Stomach (tissue), 9 donors: ENCODE data around the gene CHN2. TPM values are rescaled to one million over a fixed set of nuclear protein-coding genes. Genes with fewer than 3 reads are reported as not detected.

Experiments used
- DNase-seq, 2 donors: peaks; one replicate each; pipeline versions ENCODE4 v3.0.0 to v3.0.0-alpha.2; 2013 to 2019
- H3K27ac ChIP-seq, 5 donors: fragments of 200-600 bp in 4 of 5; sonication (generic) in 4 of 5; one replicate each; pipeline ENCODE4 v1.5.1; 2013 to 2019; ENCODE audit warnings: mild to moderate bottlenecking in 1 of 5, moderate library complexity in 1 of 5
- H3K27me3 ChIP-seq, 3 donors: fragments of 200-600 bp; sonication (generic); one replicate each; pipeline ENCODE4 v1.5.1; 2017 to 2019; ENCODE audit warnings: mixed run types in 1 of 3
- H3K36me3 ChIP-seq, 4 donors: fragments of 200-600 bp; sonication (generic); 1 replicate in 3 of 4; 2 replicates in 1 of 4; pipeline ENCODE4 v1.5.1; 2016 to 2019
- H3K4me1 ChIP-seq, 4 donors: fragments of 200-600 bp; sonication (generic); one replicate each; pipeline ENCODE4 v1.5.1; 2016 to 2019
- H3K4me3 ChIP-seq, 4 donors: fragments of 200-600 bp; sonication (generic) in 3 of 4; one replicate each; pipeline ENCODE4 v1.5.1; 2016 to 2019; ENCODE audit warnings: mild to moderate bottlenecking in 1 of 4
- H3K9me3 ChIP-seq, 4 donors: fragments of 200-600 bp; sonication (generic); one replicate each; pipeline ENCODE4 v1.5.1; 2016 to 2019
- CTCF ChIP-seq, 7 experiments: fragments of 450-650 bp in 4 of 7; fragments of 200-600 bp in 3 of 7; sonication (generic) in 3 of 7; IDR thresholded peaks; one replicate each; pipeline ENCODE4 v1.5.1; 2016 to 2019; ENCODE audit warnings: antibody characterized with exemption in 7 of 7, control low read depth in 2 of 7, mild to moderate bottlenecking in 1 of 7
- EP300 ChIP-seq: sonication (generic); formaldehyde crosslinking; IDR thresholded peaks from one replicate; pipeline ENCODE4 v1.6.1; 2017; ENCODE audit warnings: antibody characterized with exemption
- POLR2A ChIP-seq, 4 donors: fragments of 450-650 bp; IDR thresholded peaks; one replicate each; pipeline ENCODE4 v1.6.1; 2016; ENCODE audit warnings: antibody characterized with exemption in 4 of 4, control low read depth in 2 of 4, mild to moderate bottlenecking in 1 of 4, moderate library complexity in 1 of 4
- POLR2AphosphoS5 ChIP-seq, 3 donors: sonication (generic); formaldehyde crosslinking; IDR thresholded peaks; one replicate each; pipeline ENCODE4 v1.6.1; 2016; ENCODE audit warnings: antibody characterized with exemption in 3 of 3
- WGBS, 5 donors: extraction: QIAGEN DNeasy Blood & Tissue Kit in 3 of 5; methylation state at CpG; one replicate each; pipeline versions ENCODE4 v1.1.5 to v1.1.7; 2013 to 2018; 5-methylcytosine and 5-hydroxymethylcytosine counted together
- intact Hi-C: fragments of 100-400 bp; cut with DNase I; formaldehyde crosslinking; loops from one replicate; pipeline ENCODE4 v1.15.1; 2023; ENCODE audit warnings: low total_unique reads
- polyA plus RNA-seq, 3 donors: library from polyadenylated mRNA; stranded (reverse); fragments of 200-250 nt; gene quantifications; one replicate each; pipeline ENCODE4 v1.2.3, GENCODE V29; 2013
- total RNA-seq, 5 donors: library from RNA; depleted of rRNA; stranded (reverse); fragments of >200 nt; gene quantifications; one replicate each; pipeline versions ENCODE4 v1.1.0 to v1.2.3, GENCODE V29; 2014 to 2016
- donor health status: healthy with polysubstance abuse.
- donor health status: Bipolar disorder and iron deficiency.
- donor health status: healthy.

Gene CHN2
- total and polyA plus RNA-seq, 8 donors = 2.4 to 47.8 (median 13.8) TPM

- Histone ChIP-seq H3K4me3 (no peak overlapping the region), H3K4me1 (peaks cover 0 to 8% (median 2%) of the 10 kb centered on the region in 4 donors), H3K36me3 (no peaks in the 10 kb centered on the region), H3K9me3 (no peaks in the 10 kb centered on the region), H3K27me3 (no peaks in the 10 kb centered on the region), H3K27ac (no peak overlapping the region)
- DNase-seq = peak in 1 of 2 donors; percentile 36
- no peak for TF ChIP-seq POLR2A (IDR thresholded peaks at IDR 0.05)
- intact Hi-C loops = no loop called here
- 67 to 76% (median 68%) methylated on average over 6 of the region's 6 CpGs for WGBS, 5 donors
Observed at GRCh38 chr7:29230871-29231345, 36.3 kb downstream of the CHN2 start.

- no peak for DNase-seq
- no peaks in the 10 kb centered on the region for H3K27me3 ChIP-seq
- no peaks in the 10 kb centered on the region for H3K9me3 ChIP-seq
- 66 to 79% (median 71%) methylated on average over 4 of the region's 4 CpGs for WGBS, 5 donors
- intact Hi-C loops = no loop called here
- TF ChIP-seq EP300 = no peak
- H3K36me3 ChIP-seq = no peaks in the 10 kb centered on the region
- no peak overlapping the region for H3K27ac ChIP-seq
- H3K4me3 ChIP-seq = no peak overlapping the region
- peaks cover 0 to 8% (median 2%) of the 10 kb centered on the region in 4 donors for H3K4me1 ChIP-seq
Observed at GRCh38 chr7:29231671-29232232, 37.2 kb downstream of the CHN2 start.

- Histone ChIP-seq H3K9me3 (no peaks in the 10 kb centered on the region), H3K4me3 (no peak overlapping the region), H3K36me3 (no peaks in the 10 kb centered on the region), H3K27ac (no peak overlapping the region), H3K27me3 (no peaks in the 10 kb centered on the region), H3K4me1 (peaks cover 0 to 4% (median 0%) of the 10 kb centered on the region in 4 donors)
- intact Hi-C loops = no loop called here
- DNase-seq = no peak
- 83 to 91% (median 86%) methylated on average over 2 of the region's 2 CpGs for WGBS, 5 donors
- TF ChIP-seq CTCF (IDR thresholded peaks at IDR 0.05) = no peak
- TF ChIP-seq POLR2AphosphoS5 (IDR thresholded peaks at IDR 0.05) = no peak
- no peak for TF ChIP-seq EP300
- TF ChIP-seq POLR2A (IDR thresholded peaks at IDR 0.05) = no peak
Observed at GRCh38 chr7:29234438-29234837, 39.9 kb downstream of the CHN2 start.

- TF ChIP-seq POLR2A (IDR thresholded peaks at IDR 0.05) (no peak), CTCF (IDR thresholded peaks at IDR 0.05) (no peak), EP300 (no peak), POLR2AphosphoS5 (IDR thresholded peaks at IDR 0.05) (no peak)
- DNase-seq = no peak
- peaks cover 0 to 4% (median 0%) of the 10 kb centered on the region in 4 donors for H3K4me1 ChIP-seq
- no peaks in the 10 kb centered on the region for H3K9me3 ChIP-seq
- no peaks in the 10 kb centered on the region for H3K36me3 ChIP-seq
- no peak overlapping the region for H3K4me3 ChIP-seq
- no peak overlapping the region for H3K27ac ChIP-seq
- intact Hi-C loops = no loop called here
- H3K27me3 ChIP-seq = no peaks in the 10 kb centered on the region
- WGBS, 5 donors = 94 to 100% (median 100%) methylated on average over 1 of the region's 1 CpG
Observed at GRCh38 chr7:29236071-29236580, 41.6 kb downstream of the CHN2 start.

GRCh38 chr7:29236649-29237048 is 42.1 kb downstream of the CHN2 start:
- Histone ChIP-seq H3K9me3 (no peaks in the 10 kb centered on the region), H3K27me3 (no peaks in the 10 kb centered on the region), H3K27ac (no peak overlapping the region), H3K4me3 (no peak overlapping the region), H3K4me1 (peaks cover 0 to 4% (median 0%) of the 10 kb centered on the region in 4 donors), H3K36me3 (no peaks in the 10 kb centered on the region)
- no peak for TF ChIP-seq POLR2AphosphoS5 (IDR thresholded peaks at IDR 0.05)
- no peak for TF ChIP-seq CTCF (IDR thresholded peaks at IDR 0.05)
- TF ChIP-seq POLR2A (IDR thresholded peaks at IDR 0.05) = no peak
- no peak for TF ChIP-seq EP300
- intact Hi-C loops = no loop called here
- no peak for DNase-seq
